HG02798 (cell line): ENCODE data around the gene OLFM3.

Experiments
- ATAC-seq: cut with Tn5 transposase; IDR thresholded peaks from one replicate; pipeline ENCODE4 v1.9.1; 2021; ENCODE audit warnings: mild to moderate bottlenecking; ENCODE audit not compliant: unreplicated experiment, poor library complexity

The OLFM3 gene

GRCh38 chr1:101854271-101854670, 142.5 kb downstream of the OLFM3 start:
- no peak for ATAC-seq

DNA sequence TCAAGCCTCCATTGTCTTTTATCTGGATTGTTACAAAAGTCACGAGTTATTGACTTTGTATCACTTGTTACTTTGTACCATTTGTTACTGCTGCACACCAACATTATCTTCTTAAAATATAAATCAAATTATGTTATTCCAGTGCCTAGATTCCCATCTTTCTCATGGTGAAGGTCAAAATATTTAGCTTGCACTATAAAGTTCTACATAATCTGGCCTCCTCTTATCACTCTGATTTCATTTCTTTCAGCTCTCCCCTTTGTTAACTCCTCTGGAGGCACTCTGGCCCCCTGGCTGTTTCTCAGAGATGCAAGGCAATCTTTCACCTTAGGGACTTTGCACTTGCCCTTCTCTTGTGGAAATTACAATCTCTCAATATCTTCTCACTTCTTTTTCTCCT, 143.8 kb downstream of the OLFM3 start:
- ATAC-seq, result no peak

DNA sequence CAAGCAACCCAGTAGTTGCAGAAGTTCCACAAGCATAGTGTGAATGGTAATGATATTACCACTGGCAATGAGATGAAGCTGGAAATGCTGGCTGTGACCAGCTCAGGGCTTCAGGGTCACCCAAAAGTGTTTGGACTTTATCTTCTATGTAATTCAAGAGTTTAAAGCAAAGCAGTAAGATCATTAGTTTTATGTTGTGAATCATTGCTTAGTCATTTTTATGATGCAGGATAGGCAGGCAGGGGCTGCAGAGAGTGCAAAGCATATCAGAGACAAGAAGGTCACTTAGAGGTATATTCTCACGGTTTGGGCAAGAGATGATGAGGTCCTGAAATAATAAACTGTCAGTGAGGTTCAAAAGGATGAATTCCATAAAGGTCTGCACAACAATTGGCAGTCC, 147.4 kb downstream of the OLFM3 start:
- ATAC-seq, result no peak

DNA sequence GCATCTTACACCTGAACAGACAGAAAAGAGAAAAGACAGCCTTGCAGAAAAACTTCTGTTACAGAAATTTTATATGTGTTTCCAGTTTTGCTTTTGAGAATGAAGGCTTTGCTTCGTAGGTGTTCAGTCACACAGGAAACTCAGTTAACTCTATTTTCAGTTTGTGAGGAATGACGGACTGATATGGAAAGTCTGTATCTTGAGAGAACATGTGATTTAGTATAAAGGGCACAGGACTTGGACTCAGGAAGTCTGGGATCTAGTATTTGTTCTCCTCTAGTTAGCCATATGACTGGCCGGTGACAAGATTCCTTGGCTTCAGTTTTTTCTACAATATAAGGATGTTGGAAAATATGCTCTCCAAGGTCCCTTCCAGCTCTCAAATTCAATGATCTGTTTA, 149.1 kb downstream of the OLFM3 start:
- no peak for ATAC-seq

DNA sequence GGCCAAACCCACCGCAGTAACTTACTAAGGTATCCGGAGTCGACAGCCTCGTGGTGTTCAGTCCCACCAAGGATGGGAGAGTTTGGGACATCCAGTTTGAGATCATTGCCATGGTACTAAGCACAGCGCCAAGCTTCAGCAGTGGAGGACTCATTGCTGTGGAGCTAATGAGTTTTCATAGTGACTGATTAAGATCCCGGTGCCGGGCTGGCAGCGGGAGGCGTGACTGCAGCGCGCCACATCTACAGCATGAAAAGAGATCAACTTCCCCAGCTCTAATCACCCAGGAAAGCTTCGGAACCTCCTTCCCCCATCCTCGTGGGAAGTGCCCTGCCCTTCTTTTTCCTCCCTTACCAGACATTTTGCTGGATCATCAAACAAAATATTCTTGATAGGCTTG, 149.9 kb downstream of the OLFM3 start:
- ATAC-seq, result no peak

DNA sequence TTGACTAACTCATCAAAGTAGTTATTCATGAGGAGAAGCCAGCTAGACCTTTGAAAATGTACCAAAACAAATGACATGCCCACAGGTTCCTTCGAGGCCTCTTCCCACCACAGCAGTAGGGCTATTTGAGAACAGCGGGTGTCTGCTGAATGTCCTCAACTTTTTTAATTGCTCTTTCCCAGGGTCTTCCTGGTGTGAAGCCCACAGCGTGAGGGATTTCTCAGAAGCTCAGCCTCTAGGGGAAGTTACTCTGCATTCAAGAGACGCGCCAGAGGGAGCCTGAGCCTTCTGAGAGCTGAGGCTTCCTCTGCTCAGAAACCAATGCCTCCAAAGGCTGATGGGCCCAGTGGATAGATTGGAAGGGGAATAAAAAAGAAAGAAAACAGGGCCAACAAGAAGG, 153.6 kb downstream of the OLFM3 start:
- ATAC-seq, result no peak

DNA sequence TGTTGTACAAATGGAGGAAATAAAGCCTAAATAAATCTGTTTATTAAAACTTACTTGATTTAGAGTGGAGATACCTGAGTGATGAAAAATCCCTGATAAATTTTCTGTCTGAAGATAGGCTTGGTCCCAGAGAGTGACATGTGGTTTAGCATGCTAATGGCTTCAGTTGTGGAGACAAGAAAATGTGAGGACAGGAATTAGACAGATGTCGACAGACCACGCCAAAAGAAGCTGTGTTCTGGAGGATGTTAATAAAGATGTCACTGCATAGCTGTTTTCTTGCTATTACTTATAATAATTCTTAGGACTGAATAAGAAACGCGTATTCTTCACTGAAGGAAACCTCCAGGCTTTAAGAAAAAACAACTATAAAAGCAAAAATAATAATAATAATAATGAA, 154.9 kb downstream of the OLFM3 start:
- ATAC-seq, result no peak

- no peak for ATAC-seq
Measured at GRCh38 chr1:101835988-101836387, 160.7 kb downstream of the OLFM3 start.

- no peak for ATAC-seq
Measured at GRCh38 chr1:101833312-101833711, 163.4 kb downstream of the OLFM3 start.

DNA sequence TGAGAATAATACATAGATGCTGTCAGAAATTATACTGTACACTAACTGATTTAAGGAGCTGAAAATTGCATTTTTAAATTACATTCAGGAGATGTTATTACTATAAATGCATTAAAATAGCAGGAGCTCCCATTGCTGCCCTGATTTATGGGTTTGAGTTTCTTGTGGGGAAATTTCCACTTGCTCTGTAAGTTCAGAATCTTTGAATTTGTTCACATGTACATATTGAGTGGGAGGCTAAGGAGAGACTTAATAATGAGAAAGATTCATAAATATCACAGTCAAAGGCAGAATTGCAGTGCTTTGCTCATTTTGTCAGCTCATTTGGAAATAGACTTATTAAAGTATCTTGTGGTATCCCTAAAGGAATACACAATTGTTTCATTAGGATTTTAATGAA, 170.3 kb downstream of the OLFM3 start:
- no peak for ATAC-seq

DNA sequence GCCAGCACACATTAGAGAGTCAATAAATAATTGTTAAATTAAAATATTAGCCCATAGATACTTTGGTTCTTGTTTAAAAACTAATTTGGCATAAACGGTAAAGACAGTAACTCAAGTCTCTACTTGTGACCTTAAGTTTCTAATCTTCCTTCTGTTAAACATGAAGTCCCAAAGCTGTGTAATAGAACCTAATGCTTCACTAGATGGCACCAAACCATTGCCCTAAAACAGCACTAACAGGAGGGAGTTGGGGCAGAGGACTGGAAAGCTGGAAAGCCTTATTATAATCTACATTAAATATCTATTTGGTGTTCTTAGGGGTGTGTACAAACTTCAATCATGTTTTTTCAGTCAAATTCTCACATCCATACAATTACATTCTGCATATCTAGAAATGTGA, 176.7 kb downstream of the OLFM3 start:
- ATAC-seq, result peak; percentile 47

DNA sequence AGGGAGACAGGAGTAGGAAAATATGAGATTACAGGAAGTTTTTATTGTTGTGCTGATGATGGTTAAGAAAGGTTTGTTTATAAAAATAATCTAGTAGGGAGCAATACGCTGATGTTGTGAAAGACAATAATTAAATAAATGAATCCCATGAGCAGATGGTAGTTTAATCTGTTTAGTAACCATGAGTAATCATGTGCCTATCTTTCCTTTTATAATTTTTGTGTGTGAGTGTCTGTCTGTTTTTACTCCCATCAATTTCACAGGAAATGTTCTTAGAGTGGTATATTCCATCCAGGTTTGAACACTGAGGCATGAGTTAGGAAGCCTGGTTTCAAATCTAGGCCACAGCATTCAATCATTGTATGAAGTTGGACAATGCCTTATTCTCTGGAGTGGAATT, 180.5 kb downstream of the OLFM3 start:
- no peak for ATAC-seq

DNA sequence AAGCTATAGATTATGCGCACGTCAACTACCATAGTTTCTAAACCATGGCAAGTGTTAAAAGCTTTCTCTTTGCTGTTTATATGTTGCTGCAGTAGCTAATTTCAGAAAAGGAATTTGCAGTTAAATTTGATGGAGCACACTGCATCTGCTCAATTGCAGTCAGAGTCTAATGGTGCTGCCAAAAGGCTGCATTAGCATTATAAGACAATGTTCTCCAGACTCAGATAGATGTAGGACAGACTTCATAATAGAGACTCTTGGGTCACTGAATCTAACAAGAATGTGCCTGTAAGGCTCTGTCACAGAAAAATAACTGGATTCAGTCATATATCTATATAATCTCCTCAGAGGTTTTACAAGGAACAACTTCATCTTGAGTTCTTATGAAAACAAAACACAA, 198.3 kb downstream of the OLFM3 start:
- ATAC-seq, result no peak

- ATAC-seq, result no peak
Measured at GRCh38 chr1:101797722-101798121, 199.0 kb downstream of the OLFM3 start.

- ATAC-seq, result no peak
Measured at GRCh38 chr1:101781201-101781831, 215.4 kb downstream of the OLFM3 start.

GRCh38 chr1:101769520-101769919, 227.2 kb downstream of the OLFM3 start:
- peak; percentile 74 for ATAC-seq

- no peak for ATAC-seq
Measured at GRCh38 chr1:101757985-101758384, 238.7 kb downstream of the OLFM3 start.

DNA sequence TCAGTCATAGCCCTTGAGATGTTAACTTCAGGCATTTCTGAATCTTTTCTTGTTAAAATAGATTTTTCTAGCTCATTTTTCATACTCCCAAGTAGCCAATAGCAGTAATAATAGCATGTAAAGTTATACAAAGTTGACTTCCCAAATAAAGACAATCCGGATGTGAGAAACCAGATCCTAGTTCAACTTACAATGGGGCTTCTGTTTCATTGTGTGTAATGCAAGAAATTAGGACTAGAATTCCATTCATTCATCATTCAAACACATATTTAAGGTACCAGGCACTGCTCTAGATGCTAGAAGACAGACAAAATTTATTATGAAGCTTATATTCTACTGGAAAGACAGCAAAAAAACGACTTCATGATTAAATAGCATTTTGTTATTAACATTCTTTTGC, 240.3 kb downstream of the OLFM3 start:
- no peak for ATAC-seq
